ENCODE results near the gene IL36A.

The IL36A gene

DNA sequence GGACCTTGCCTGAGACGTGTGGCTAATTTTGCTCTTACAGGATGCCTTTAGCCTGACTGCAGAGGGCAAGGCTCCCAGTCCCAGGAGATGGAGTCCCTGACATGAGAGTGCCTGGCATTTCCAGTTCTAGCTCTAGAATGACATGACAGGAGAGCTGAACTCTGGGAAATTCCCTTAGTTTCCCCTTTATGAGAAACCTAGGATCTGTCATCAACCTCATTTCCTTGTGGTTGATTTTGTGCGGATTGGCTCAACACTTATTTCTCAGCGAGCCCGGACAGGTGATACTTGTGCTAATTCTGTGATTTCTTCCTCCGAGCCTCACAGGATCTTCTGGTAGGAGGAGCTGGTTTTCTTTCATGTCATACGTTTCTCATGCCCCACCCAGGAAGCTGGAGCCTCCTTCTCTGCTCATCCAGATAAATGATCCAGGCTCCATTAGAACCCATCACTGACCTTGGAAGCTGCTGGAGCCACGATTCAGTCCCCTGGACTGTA, 27.7 kb upstream of the IL36A start, which contains the start of gene IL36G:
TSS of gene IL36G (plus strand) at position 448 of the 498 bp plus-strand sequence. CDS start 633 bp downstream, outside the sequence.
- Histone ChIP-seq H3K4me3 (ENCODE audit: low read depth, low read length) (no peak within 1 kb of the TSS), H3K9me3 (ENCODE audit: control insufficient read depth, insufficient read depth, low read depth, low read length) (no peaks in the 10 kb centered on the region), H3K36me3 (ENCODE audit: control insufficient read depth in 2 of 2, insufficient read depth in 1 of 2, low read length in 2 of 2) (no peaks in the 10 kb centered on the region), H3K4me1 (ENCODE audit: control insufficient read depth, insufficient read depth, low read length) (no peaks in the 10 kb centered on the region), H3K27ac (ENCODE audit: extremely low read depth, low read depth, low read length) (no peak within 1 kb of the TSS)
- POLR2A ChIA-PET, result no interaction called here
- no peak for TF ChIP-seq YY2 (tag by site-specific recombination; IDR thresholded peaks at IDR 0.05)
- no peak for TF ChIP-seq ZNF350 (tag by site-specific recombination; IDR thresholded peaks at IDR 0.05)
- no peak for TF ChIP-seq ZNF23 (tag by site-specific recombination; IDR thresholded peaks at IDR 0.05; ENCODE audit: borderline replicate concordance)
- no peak for TF ChIP-seq ZNF341 (tag by site-specific recombination; IDR thresholded peaks at IDR 0.05; ENCODE audit: low read depth)
- TF ChIP-seq ZNF266 (tag by site-specific recombination; IDR thresholded peaks at IDR 0.05; ENCODE audit: low read depth), result no peak
- TF ChIP-seq, protein P1, sequence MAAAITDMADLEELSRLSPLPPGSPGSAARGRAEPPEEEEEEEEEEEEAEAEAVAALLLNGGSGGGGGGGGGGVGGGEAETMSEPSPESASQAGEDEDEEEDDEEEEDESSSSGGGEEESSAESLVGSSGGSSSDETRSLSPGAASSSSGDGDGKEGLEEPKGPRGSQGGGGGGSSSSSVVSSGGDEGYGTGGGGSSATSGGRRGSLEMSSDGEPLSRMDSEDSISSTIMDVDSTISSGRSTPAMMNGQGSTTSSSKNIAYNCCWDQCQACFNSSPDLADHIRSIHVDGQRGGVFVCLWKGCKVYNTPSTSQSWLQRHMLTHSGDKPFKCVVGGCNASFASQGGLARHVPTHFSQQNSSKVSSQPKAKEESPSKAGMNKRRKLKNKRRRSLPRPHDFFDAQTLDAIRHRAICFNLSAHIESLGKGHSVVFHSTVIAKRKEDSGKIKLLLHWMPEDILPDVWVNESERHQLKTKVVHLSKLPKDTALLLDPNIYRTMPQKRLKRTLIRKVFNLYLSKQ (tag by site-specific recombination; IDR thresholded peaks at IDR 0.05; ENCODE audit: borderline replicate concordance), result no peak
- TF ChIP-seq ZNF660 (tag by site-specific recombination; IDR thresholded peaks at IDR 0.05), result no peak
- no peak for TF ChIP-seq ZNF785 (tag by site-specific recombination; IDR thresholded peaks at IDR 0.05)
- no peak for TF ChIP-seq ZNF658 (tag by site-specific recombination; IDR thresholded peaks at IDR 0.05)
- no peak for TF ChIP-seq ZNF132 (tag by site-specific recombination; IDR thresholded peaks at IDR 0.05; ENCODE audit: borderline replicate concordance)
- no peak for TF ChIP-seq ZNF621 (tag by site-specific recombination; IDR thresholded peaks at IDR 0.05)
- no peak for TF ChIP-seq ZNF571 (tag by site-specific recombination; IDR thresholded peaks at IDR 0.05)
- TF ChIP-seq ZNF24 (tag by site-specific recombination; IDR thresholded peaks at IDR 0.05), result no peak
- TF ChIP-seq, protein P2, sequence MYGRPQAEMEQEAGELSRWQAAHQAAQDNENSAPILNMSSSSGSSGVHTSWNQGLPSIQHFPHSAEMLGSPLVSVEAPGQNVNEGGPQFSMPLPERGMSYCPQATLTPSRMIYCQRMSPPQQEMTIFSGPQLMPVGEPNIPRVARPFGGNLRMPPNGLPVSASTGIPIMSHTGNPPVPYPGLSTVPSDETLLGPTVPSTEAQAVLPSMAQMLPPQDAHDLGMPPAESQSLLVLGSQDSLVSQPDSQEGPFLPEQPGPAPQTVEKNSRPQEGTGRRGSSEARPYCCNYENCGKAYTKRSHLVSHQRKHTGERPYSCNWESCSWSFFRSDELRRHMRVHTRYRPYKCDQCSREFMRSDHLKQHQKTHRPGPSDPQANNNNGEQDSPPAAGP (tag by site-specific recombination; IDR thresholded peaks at IDR 0.05), result no peak
- TF ChIP-seq ZNF366 (tag by site-specific recombination; conservative IDR thresholded peaks at IDR 0.05), result no peak
- no peak for TF ChIP-seq ZNF175 (tag by site-specific recombination; IDR thresholded peaks at IDR 0.05)
- TF ChIP-seq ZNF514 (tag by site-specific recombination; IDR thresholded peaks at IDR 0.05), result no peak
- no peak for TF ChIP-seq OSR2 (tag by site-specific recombination; IDR thresholded peaks at IDR 0.05)
- CTCF ChIA-PET, result interaction anchor here (0.9 to 2.7 kb wide), 3 partner anchors 19 to 36 kb away, joined by 3 to 8 read pairs (median 4); no protein-coding TSS in a partner anchor

DNA sequence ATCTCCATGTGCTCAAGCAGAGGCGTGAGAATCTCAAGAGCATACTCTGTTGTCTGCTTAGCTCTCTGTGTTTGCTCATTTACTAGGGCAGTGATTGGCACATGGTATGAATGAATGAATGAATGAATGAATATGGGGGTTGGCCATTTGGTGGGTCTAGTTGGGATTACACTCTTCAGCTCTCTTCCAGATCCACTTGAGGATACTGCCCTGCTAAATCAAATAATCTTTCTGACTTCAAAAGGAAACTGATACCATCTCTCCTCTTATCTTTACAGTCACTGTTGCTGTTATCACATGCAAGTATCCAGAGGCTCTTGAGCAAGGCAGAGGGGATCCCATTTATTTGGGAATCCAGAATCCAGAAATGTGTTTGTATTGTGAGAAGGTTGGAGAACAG, 25.5 kb upstream of the IL36A start:
- ChIA-PET POLR2A (no interaction called here), CTCF (interaction anchor here (1.2 to 1.3 kb wide), 2 partner anchors 21 to 22 kb away, joined by 3 to 7 read pairs; no protein-coding TSS in a partner anchor)
- Histone ChIP-seq H3K27ac (ENCODE audit: extremely low read depth, low read depth, low read length) (no peak overlapping the region), H3K36me3 (ENCODE audit: control insufficient read depth in 2 of 2, insufficient read depth in 1 of 2, low read length in 2 of 2) (no peaks in the 10 kb centered on the region), H3K4me3 (ENCODE audit: low read depth, low read length) (no peak overlapping the region), H3K4me1 (ENCODE audit: control insufficient read depth, insufficient read depth, low read length) (no peaks in the 10 kb centered on the region), H3K9me3 (ENCODE audit: control insufficient read depth, insufficient read depth, low read depth, low read length) (no peaks in the 10 kb centered on the region; the same call in 1 of the 2 replicates)
- TF ChIP-seq, protein P3, sequence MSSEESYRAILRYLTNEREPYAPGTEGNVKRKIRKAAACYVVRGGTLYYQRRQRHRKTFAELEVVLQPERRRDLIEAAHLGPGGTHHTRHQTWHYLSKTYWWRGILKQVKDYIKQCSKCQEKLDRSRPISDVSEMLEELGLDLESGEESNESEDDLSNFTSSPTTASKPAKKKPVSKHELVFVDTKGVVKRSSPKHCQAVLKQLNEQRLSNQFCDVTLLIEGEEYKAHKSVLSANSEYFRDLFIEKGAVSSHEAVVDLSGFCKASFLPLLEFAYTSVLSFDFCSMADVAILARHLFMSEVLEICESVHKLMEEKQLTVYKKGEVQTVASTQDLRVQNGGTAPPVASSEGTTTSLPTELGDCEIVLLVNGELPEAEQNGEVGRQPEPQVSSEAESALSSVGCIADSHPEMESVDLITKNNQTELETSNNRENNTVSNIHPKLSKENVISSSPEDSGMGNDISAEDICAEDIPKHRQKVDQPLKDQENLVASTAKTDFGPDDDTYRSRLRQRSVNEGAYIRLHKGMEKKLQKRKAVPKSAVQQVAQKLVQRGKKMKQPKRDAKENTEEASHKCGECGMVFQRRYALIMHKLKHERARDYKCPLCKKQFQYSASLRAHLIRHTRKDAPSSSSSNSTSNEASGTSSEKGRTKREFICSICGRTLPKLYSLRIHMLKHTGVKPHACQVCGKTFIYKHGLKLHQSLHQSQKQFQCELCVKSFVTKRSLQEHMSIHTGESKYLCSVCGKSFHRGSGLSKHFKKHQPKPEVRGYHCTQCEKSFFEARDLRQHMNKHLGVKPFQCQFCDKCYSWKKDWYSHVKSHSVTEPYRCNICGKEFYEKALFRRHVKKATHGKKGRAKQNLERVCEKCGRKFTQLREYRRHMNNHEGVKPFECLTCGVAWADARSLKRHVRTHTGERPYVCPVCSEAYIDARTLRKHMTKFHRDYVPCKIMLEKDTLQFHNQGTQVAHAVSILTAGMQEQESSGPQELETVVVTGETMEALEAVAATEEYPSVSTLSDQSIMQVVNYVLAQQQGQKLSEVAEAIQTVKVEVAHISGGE (tag by site-specific recombination; conservative IDR thresholded peaks at IDR 0.05; ENCODE audit: low read depth), result no peak
- no peak for TF ChIP-seq SALL2 (tag by site-specific recombination; IDR thresholded peaks at IDR 0.05; ENCODE audit: borderline replicate concordance)
- TF ChIP-seq, protein P4, sequence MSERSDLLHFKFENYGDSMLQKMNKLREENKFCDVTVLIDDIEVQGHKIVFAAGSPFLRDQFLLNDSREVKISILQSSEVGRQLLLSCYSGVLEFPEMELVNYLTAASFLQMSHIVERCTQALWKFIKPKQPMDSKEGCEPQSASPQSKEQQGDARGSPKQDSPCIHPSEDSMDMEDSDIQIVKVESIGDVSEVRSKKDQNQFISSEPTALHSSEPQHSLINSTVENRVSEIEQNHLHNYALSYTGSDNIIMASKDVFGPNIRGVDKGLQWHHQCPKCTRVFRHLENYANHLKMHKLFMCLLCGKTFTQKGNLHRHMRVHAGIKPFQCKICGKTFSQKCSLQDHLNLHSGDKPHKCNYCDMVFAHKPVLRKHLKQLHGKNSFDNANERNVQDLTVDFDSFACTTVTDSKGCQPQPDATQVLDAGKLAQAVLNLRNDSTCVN (tag by site-specific recombination; optimal IDR thresholded peaks at IDR 0.05), result no peak
- no peak for TF ChIP-seq ZNF24 (tag by site-specific recombination; IDR thresholded peaks at IDR 0.05)
- TF ChIP-seq ZNF146 (tag by site-specific recombination; IDR thresholded peaks at IDR 0.05), result no peak
- TF ChIP-seq ZNF214 (tag by site-specific recombination; IDR thresholded peaks at IDR 0.05; ENCODE audit: borderline replicate concordance), result no peak
- TF ChIP-seq, protein P5, sequence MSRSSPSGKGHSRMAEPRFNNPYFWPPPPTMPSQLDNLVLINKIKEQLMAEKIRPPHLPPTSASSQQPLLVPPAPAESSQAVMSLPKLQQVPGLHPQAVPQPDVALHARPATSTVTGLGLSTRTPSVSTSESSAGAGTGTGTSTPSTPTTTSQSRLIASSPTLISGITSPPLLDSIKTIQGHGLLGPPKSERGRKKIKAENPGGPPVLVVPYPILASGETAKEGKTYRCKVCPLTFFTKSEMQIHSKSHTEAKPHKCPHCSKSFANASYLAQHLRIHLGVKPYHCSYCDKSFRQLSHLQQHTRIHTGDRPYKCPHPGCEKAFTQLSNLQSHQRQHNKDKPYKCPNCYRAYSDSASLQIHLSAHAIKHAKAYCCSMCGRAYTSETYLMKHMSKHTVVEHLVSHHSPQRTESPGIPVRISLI (tag by site-specific recombination; IDR thresholded peaks at IDR 0.05), result no peak
- no peak for TF ChIP-seq ZNF549 (tag by site-specific recombination; IDR thresholded peaks at IDR 0.05)
- TF ChIP-seq ZBTB20 (tag by site-specific recombination; IDR thresholded peaks at IDR 0.05), result no peak
